AG10803 (cell line): ENCODE results near the gene SPACA9.

Experiments
- DNase-seq: peaks from one replicate; pipeline ENCODE4 v3.0.0; 2010; ENCODE audit warnings: low read depth
- H3K4me3 ChIP-seq: 2 replicates; pipeline ENCODE4 v1.5.1; 2011; ENCODE audit warnings: mild to moderate bottlenecking, low read length, control low read depth
- TF ChIP-seq, protein P1 (sequence below): conservative IDR thresholded peaks from 2 replicates; pipeline ENCODE4 v1.5.1; 2011; ENCODE audit warnings: mild to moderate bottlenecking, low read length, control low read depth, inconsistent platforms

The SPACA9 gene

DNA sequence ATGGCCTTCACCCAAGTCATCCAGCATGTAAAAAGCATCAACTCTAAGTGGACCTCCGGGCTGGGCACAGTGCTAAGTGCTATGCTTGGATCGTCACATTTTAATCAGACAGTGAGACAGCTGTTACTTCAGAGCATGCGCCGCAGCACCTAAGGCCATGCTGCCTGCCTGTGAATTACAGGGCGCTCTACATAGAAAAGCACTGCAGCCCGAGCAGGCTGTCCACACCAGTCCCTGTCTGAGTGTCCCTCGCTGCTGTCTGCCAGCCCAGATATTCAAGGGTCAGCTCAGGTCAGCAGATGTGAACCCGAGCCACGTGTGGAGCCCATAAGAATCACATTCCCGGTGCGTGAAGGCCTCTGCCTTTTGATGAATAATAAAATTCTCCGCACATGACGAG is 37.7 kb upstream of the SPACA9 start:
- DNase-seq: no peak
- TF ChIP-seq, protein P1, sequence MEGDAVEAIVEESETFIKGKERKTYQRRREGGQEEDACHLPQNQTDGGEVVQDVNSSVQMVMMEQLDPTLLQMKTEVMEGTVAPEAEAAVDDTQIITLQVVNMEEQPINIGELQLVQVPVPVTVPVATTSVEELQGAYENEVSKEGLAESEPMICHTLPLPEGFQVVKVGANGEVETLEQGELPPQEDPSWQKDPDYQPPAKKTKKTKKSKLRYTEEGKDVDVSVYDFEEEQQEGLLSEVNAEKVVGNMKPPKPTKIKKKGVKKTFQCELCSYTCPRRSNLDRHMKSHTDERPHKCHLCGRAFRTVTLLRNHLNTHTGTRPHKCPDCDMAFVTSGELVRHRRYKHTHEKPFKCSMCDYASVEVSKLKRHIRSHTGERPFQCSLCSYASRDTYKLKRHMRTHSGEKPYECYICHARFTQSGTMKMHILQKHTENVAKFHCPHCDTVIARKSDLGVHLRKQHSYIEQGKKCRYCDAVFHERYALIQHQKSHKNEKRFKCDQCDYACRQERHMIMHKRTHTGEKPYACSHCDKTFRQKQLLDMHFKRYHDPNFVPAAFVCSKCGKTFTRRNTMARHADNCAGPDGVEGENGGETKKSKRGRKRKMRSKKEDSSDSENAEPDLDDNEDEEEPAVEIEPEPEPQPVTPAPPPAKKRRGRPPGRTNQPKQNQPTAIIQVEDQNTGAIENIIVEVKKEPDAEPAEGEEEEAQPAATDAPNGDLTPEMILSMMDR: no peak
- H3K4me3 ChIP-seq: no peak overlapping the region

DNA sequence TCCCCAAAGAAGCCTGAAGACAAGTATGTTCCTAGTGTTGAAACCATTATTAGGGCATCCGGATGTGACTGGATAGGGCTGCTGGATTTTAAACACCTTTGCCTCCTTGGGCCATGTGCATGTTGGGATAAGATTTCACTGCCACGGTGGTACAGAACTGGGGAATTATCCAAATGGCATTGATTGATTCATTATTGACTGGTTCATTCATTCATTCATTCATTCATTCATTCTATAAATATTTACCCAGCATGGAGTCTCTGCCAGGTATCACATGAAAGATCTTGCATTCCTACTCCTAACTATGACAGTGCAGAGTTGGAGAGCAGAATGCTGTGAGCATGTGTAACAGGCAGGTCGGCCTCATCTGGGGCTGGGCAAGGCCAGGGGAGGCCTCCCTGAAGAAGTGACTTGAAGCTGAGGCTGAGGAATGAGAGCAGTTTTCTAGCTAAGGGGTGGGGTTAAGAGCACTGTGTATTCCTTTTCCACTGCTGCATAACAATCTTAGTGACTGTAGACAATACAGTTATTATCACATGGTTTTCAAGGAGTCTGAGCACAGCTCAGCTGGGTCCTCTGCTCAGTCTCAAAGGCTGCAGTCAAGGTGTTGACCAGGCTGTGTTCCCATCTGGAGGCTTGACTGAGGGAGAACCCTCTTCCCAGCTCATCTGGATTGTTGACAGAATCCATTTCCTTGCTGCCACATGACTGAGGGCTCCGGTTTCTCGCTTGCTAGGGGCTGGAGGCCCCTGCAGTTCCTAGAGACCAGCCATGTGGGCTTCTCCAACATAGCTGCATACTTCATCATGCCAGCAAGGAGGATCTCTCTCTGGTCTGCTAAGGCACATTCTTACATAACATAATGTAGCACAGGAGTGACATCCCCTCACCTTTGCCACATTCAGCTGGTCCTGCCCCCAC is 36.3 kb upstream of the SPACA9 start:
- no peak for DNase-seq
- H3K4me3 ChIP-seq: no peak overlapping the region
- TF ChIP-seq, protein P1: no peak

DNA sequence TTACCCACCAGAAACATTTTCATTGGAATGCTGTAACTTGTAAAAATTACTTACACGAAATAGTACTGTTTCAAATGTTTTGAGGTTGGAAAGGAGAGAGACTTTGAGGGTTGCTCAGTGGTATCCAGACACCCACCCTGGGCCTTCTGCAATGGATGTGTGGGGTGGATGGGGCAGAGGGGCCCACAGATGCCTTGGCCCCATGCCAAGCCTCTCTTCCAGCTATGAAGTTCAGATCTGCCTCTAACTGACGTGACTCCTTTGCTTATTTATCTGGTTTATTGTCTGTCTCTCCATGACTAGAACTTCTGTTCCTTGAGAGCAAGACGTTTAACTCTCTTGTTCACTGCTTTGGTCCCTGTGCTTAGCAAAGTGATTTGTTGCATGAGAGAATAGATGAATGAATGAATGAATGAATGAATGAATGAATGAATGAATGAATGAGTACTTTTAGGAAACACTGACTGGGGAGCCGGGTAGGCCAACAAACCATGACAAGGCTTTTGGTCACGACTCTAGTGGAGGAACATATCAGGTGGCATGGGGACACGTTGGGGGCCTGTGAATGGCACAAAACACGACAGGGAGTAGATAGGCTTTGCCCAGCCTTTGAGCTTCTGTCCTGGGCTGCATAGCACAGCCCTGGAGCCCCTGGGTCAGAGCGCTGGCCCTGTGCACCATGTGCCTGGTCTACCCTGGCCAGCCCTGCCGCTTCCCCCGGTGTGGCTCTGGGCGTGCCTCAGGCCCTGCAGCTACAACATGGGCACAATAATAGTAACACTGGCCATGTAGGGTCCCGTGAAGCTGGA is 32.4 kb upstream of the SPACA9 start:
- no peak overlapping the region for H3K4me3 ChIP-seq
- no peak for DNase-seq
- TF ChIP-seq, protein P1: no peak

DNA sequence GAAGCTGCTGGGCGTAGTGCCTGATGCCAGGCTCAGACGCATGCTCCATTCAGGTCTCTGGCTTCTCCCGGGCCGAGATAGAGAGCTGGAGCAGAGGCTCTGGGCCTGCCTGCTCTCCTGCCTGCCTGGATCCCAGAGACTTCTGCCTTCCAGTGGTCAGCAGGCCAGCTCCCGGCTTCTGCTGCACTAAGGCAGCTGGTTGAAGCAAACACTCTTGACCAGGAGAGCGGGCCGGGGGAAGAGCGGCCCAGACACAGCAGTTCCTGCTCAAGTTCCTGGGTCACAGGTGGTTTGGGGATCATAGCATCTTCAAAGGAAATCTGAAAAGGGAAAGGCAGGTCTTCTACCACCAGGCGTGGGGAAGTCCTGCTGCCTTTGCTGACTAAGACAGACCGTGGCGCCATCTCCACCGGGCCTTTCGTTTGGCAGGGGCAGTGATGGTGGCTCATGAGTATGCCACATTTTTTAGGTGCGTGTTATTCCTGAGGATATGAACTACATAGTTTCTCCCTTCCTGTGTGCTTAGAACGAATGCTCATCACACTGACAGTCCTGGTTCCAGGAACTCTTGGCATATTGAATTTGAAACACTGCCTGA is 31.7 kb upstream of the SPACA9 start:
- no peak overlapping the region for H3K4me3 ChIP-seq
- DNase-seq: no peak
- TF ChIP-seq, protein P1: no peak

DNA sequence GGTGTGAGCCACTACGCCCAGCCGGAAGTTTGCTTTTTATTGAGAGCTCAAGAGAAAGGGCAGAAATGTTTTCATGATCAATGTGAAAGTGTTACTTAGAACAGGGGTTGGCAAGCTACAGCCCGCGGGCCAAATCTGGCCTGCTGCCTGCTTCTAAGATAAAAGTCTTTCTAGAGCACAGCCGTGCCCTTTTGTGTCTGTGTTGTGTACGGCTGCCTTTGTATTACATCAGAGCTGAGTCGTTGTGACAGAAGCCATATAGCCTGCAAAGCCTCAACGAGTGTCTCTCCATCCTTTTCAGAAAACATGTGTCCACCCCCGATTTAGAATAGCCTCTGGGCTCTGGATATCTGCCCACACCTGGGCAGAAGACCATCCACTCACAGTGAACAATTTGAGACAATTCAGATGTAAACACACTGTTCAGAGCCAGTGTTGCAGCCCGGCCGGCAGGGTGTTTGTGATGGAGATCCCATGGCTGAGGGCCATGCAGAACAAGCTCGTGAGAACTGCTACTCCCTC is 29.5 kb upstream of the SPACA9 start:
- no peak for DNase-seq
- no peak overlapping the region for H3K4me3 ChIP-seq
- TF ChIP-seq, protein P1: no peak

DNA sequence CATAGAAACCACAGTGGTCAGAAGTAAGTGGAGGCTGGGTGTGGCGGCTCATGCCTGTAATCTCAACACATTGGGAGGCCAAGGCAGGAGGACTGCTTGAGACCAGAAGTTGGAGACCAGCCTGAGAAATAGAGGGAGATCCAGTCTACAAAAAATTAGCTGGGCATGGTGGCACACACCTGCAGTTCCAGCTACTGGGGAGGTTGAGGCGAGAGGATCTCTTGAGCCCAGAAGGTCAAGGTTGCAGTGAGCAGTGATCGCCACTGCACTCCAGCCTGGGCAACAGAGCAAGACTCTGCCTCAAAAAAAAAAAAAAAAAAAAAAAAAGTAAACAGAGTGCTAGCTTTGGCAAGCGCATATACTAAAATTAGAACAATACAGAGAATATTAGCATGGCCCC is 25.2 kb upstream of the SPACA9 start:
- DNase-seq: no peak
- H3K4me3 ChIP-seq: no peak overlapping the region
- TF ChIP-seq, protein P1: no peak
